Body of pancreas (tissue), 4 donors: ENCODE measurements around the gene DBF4.

Experiments used
- CTCF ChIP-seq, 7 experiments: fragments of 450-650 bp in 4 of 7; fragments of 200-600 bp in 3 of 7; sonication (generic) in 3 of 7; IDR thresholded peaks; one replicate each; pipeline ENCODE4 v1.5.1; 2016 to 2019; ENCODE audit warnings: antibody characterized with exemption in 7 of 7
- POLR2A ChIP-seq, 3 donors: fragments of 450-650 bp; IDR thresholded peaks; one replicate each; pipeline ENCODE4 v1.6.1; 2016; ENCODE audit warnings: antibody characterized with exemption in 3 of 3, mild to moderate bottlenecking in 2 of 3

GRCh38 chr7:87882151-87882937 lies 6.1 kb downstream of the DBF4 start:
- TF ChIP-seq CTCF (IDR thresholded peaks at IDR 0.05) = no peak
- no peak for TF ChIP-seq POLR2A (IDR thresholded peaks at IDR 0.05)
